ENCODE results near the gene FLT3.
A peak's percentile ranks its signal among the peaks of the same experiment; 100 is the strongest.
"Not testable (repeated sequence)": the region's sequence is repeated elsewhere in the genome, so short reads cannot be mapped to it uniquely, and the experiment has no call there.

The FLT3 gene

GRCh38 chr13:28100150-28101121 lies at the start of gene FLT3:
FLT3 (minus strand) TSS chr13:28100576; CDS start chr13:28100510, 66 bp downstream.
- peak; percentile 27 for DNase-seq

- no peak for DNase-seq
Measured at GRCh38 chr13:28147495-28147894, 47.1 kb upstream of the FLT3 start.

- DNase-seq: no peak
Measured at GRCh38 chr13:28145049-28145448, 44.7 kb upstream of the FLT3 start.

- DNase-seq: not testable (repeated sequence)
Measured at GRCh38 chr13:28141542-28141941, 41.2 kb upstream of the FLT3 start.

GRCh38 chr13:28140433-28141125 lies 40.2 kb upstream of the FLT3 start:
- no peak for DNase-seq

GRCh38 chr13:28138756-28139470 lies 38.5 kb upstream of the FLT3 start:
- DNase-seq: peak; percentile 96

GRCh38 chr13:28138012-28138755 lies 37.8 kb upstream of the FLT3 start, which contains the start of gene PAN3:
PAN3 (plus strand) TSS chr13:28138545; CDS start chr13:28138658, 113 bp downstream.
- DNase-seq: peak; percentile 93

GRCh38 chr13:28137596-28137995 lies 37.2 kb upstream of the FLT3 start:
- no peak for DNase-seq

- DNase-seq: peak; percentile 14
Measured at GRCh38 chr13:28136916-28137315, 36.5 kb upstream of the FLT3 start.

GRCh38 chr13:28131646-28132045 lies 31.3 kb upstream of the FLT3 start:
- no peak for DNase-seq

GRCh38 chr13:28129911-28130693 lies 29.7 kb upstream of the FLT3 start:
- no peak for DNase-seq

GRCh38 chr13:28128926-28129325 lies 28.6 kb upstream of the FLT3 start:
- DNase-seq: no peak

GRCh38 chr13:28128030-28128429 lies 27.7 kb upstream of the FLT3 start:
- no peak for DNase-seq

GRCh38 chr13:28121224-28121623 lies 20.8 kb upstream of the FLT3 start:
- no peak for DNase-seq

- no peak for DNase-seq
Measured at GRCh38 chr13:28120317-28120716, 19.9 kb upstream of the FLT3 start.

- DNase-seq: no peak
Measured at GRCh38 chr13:28117689-28118377, 17.5 kb upstream of the FLT3 start.

GRCh38 chr13:28116736-28117135 lies 16.4 kb upstream of the FLT3 start:
- no peak for DNase-seq

GRCh38 chr13:28110414-28110813 lies 10.0 kb upstream of the FLT3 start:
- no peak for DNase-seq

- no peak for DNase-seq
Measured at GRCh38 chr13:28106976-28107375, 6.6 kb upstream of the FLT3 start.

GRCh38 chr13:28101886-28102285 lies 1.5 kb upstream of the FLT3 start:
- not testable (repeated sequence) for DNase-seq
